HG03039 (cell line): ENCODE results near the gene DOLPP1.
A peak's percentile ranks its signal among the peaks of the same experiment; 100 is the strongest.

Experiments used
- ATAC-seq: cut with Tn5 transposase; IDR thresholded peaks from one replicate; pipeline ENCODE4 v1.9.1; 2021; ENCODE audit warnings: mild to moderate bottlenecking, moderate library complexity; ENCODE audit not compliant: unreplicated experiment

DOLPP1 gene

GRCh38 chr9:129136446-129137035 is 55.6 kb downstream of the DOLPP1 start:
- ATAC-seq = no peak

- no peak for ATAC-seq
These were observed 56.6 kb downstream of the DOLPP1 start for GRCh38 chr9:129137292-129138143.

DNA sequence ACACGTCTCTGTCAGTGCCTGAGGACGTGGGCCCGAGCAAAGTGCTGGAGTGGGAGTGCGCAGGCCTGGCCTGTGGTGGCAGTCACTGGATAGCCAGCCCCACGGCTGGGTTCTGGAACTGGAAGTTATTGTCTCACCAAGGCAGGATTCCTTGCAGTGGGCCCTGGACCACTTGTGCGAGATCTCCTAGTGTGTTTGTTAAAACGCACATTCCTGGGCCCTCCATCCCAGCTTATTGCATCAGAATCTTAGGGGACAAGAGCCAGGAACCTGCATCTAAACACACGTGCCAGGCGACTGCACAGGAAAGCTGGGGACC is 57.2 kb downstream of the DOLPP1 start:
- ATAC-seq = no peak

DNA sequence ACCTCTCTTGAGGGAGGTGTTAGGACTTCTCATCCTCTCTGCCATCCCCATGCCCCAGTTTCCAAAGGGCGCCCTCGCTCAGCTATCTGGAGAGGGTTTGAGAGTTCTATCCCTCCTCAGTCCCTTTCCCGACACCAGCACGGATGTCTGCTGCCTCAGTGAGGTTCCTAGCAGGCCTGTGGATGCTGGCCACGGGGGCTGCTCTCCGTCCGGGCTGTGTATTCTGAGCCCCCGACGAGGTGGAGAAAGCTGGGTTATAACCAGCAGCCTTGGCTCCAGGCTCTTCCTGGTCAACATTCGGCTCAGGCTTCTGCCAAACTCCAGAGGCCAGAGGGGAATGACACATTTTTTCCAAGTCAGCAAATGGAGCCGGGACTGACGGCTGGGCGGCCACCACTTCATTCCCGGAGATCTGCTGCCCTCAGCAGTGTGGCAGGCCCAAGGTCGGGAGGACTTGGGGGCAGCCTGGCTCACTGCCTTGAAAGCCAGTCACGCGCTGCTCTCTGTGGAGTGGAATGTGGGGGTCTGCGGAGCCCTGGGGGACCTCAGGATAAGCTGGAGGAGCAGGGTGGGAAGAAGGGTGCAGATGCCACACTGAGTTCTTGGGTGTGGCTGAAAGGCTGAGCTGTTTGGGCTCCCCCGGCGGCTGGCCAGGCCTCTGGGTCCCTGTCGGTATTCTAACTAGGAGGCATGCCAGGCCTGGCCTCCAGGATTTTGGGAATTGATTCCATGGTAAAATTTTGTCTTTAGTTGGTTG is 57.7 kb downstream of the DOLPP1 start:
- no peak for ATAC-seq

- ATAC-seq = peak; percentile 32
These were observed 58.5 kb downstream of the DOLPP1 start for GRCh38 chr9:129139233-129139992.

DNA sequence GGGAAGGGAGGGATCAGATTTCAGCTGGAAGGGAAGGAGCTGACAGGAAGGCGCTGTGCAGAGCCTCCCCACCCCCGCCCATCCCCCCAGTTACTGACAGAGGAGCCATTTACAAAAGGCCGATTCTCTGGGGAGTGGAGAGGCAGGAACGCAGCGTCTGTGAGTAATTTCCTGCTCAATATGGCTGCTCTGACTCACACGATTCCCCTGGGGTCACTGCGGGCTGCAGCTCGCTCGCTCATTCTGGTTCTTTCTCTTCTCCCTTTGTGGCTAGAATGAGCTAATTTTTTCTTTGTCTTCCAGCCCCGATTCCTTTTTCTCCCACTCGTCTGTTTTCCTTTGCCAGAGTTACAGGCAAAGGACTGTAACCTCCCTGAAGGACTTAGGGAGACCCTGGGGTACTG is 59.1 kb downstream of the DOLPP1 start:
- ATAC-seq = no peak
